GM21447 (cell line): ENCODE measurements around the gene TRAPPC12.
"Not testable (repeated sequence)": the region's sequence is repeated elsewhere in the genome, so short reads cannot be mapped to it uniquely, and the experiment has no call there.

Experiments
- ATAC-seq: cut with Tn5 transposase; IDR thresholded peaks from one replicate; pipeline ENCODE4 v1.9.1; 2021; ENCODE audit not compliant: unreplicated experiment

The TRAPPC12 gene

GRCh38 chr2:3430740-3431490, 51.4 kb downstream of the TRAPPC12 start:
- ATAC-seq, result no peak

DNA sequence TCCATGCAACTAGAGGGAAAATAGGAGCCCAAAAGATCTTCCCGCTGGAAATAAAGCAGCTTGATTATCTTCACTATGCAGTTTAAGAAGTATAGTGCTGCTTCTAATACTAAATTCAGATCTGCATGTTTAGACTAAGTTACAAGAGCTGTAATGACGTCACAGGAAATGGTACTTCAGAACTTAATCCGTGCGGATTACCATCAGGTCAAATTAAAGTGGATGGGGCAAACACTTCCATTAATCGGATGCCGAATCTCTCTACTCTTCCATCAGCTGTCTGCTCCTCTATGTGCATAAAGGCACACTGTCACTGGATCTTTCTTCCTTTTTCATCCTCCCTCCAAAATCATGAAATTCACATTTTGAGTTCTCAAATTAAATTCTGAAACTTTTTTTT, 52.6 kb downstream of the TRAPPC12 start:
- ATAC-seq, result no peak

DNA sequence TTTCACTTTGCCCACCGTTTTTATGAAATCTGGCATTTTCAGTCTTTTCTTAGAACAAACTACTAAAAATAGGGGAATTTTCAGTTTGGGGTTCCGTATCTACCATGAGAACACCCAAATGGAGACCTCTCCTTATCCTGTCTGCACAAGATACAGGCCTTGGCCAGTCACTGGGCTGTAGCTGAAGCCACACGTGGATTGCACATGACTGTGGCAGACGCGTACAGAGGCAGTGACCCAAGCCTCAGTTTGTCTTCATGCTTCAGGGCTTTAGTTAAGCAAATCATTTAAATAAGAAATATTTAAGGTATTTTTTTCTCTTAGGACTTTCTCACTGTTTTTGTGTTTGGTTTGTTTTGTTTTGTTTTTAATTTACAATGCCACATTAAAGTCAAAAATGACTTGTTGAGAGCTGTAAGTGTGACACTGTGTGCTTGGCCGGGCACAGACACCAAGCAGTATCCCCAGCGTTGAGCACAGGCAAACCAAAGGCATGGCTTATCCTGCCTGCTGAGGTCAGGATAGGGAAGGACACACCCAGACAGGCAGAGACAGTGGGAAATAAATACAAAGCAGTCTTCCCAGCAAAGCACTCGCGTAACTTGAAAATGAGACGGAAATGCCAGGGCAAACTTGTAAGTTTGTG, 53.3 kb downstream of the TRAPPC12 start:
- no peak for ATAC-seq

GRCh38 chr2:3433339-3433699, 53.8 kb downstream of the TRAPPC12 start:
- ATAC-seq, result no peak

GRCh38 chr2:3433776-3434400, 54.4 kb downstream of the TRAPPC12 start:
- no peak for ATAC-seq

DNA sequence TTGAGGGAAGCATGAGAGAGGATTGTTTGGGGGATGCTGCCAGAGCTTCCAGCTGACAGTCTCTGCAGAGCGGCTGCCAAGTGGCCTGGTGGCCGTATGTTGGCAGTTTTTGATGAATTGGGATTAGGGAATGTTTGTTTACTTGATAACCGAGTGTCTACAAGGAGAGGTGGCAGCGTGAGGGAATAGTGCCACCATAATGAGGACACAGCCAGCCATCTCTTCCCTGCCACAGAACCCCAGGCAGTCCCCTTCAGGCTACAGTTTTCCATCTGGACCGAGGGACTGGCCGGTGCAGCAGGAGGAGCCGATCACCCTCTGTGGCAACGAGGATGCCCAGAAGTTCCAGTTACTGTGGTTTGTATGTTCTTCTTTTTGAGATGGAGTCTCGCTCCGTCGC, 55.2 kb downstream of the TRAPPC12 start:
- ATAC-seq, result no peak

GRCh38 chr2:3435445-3435844, 56.0 kb downstream of the TRAPPC12 start:
- no peak for ATAC-seq

DNA sequence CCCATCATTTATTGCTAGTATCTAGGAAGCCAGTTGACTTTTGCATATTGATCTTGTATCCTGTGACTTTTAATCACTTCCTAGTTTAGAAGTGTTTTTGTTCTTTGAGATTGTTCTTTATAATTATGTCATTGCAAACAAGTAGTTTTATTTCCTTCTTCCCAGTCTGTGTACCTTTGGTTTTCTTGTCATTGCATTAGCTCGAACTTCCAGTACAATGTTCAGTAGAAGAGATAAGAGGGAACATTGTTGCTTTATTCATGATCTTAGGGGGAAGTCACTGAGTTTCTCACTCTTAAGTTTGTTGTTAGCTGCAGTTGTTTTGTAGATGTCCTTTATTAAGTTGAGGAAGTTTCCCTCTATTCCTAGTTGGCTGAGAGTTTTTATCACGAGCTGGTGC, 61.0 kb downstream of the TRAPPC12 start:
- no peak for ATAC-seq

DNA sequence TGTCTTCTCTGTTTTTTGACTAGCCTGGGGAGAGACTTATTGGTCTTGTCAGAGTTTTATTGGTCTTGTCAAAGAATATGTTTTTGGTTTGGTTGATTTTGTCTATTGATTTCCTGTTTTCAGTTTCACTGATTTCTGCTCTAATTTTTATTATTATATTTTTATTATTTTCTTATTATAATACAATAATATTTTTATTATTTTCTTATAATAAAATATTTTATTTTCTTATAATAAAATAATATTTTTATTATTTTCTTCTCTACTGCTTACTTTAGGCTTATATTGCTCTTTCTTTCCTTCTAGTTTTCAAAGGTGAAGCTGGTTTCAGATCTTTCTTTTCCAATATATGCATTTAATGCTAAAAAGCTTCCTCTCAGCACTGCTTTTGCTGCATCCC, 62.0 kb downstream of the TRAPPC12 start:
- ATAC-seq, result no peak

DNA sequence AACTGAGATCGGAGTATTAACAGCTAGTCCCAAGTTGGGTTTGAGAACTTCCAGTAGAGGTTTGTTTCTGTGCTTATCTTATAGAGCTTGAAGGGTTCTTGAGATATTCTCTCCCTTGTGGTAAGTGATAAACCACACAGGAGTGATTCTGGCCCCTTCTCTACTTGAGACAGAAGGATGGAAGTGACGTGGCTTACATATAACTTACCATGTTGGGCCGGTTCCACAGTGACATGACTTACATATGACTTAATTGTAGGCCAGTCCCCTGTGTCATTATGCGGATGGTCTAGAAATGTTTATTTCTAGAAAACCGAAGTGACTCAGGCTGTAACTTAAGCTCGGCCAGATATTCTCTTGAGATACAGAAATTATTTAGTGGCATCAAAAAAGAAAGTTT, 62.7 kb downstream of the TRAPPC12 start:
- no peak for ATAC-seq

- no peak for ATAC-seq
These were observed 63.6 kb downstream of the TRAPPC12 start for GRCh38 chr2:3443083-3443482.

- no peak for ATAC-seq
These were observed 64.1 kb downstream of the TRAPPC12 start for GRCh38 chr2:3443506-3444084.

DNA sequence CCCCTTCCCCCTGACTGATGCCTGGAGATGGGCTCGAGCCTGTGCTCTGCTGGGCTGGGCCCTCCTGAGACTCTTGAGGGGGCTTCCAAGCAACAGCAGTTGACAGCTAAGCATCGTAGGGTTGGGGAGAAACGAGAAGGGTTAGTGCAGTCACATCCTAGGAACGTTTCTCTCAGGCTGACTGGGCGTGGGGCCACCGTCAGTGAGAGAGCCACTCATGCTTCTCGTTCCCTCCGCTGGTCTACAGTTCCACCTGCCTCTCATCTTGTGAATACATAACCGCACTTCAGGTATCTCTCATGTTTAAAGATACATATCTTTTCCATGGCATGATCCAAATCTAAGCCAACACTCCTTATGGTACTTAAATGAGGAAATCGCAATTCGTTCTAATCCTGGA, 66.4 kb downstream of the TRAPPC12 start:
- ATAC-seq, result no peak

- no peak for ATAC-seq
These were observed 66.9 kb downstream of the TRAPPC12 start for GRCh38 chr2:3446381-3446780.

GRCh38 chr2:3447186-3447585, 67.7 kb downstream of the TRAPPC12 start:
- ATAC-seq, result not testable (repeated sequence)

- ATAC-seq, result no peak
These were observed 68.4 kb downstream of the TRAPPC12 start for GRCh38 chr2:3447789-3448317.

GRCh38 chr2:3448441-3448911, 69.0 kb downstream of the TRAPPC12 start:
- ATAC-seq, result not testable (repeated sequence)

DNA sequence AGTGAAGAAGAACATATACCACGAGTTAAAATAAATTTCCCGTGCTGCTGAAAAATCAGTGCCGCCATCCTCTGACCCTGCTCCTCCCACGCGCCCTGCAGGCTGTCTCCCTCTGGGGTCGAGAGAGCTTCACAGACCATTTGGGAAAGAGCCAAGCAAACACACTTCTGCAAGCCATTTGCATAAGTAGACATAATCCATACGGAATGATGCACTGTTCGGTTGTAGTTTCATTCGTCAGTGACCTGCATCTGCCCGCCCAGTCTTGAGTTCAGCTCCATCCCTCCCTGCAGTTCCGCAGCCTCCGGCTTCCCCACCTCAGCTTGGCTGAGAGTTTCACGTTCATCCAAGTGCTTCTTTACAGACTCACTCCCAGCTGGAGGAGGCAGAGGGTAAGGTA, 69.6 kb downstream of the TRAPPC12 start:
- no peak for ATAC-seq

GRCh38 chr2:3449936-3450335, 70.4 kb downstream of the TRAPPC12 start:
- no peak for ATAC-seq

GRCh38 chr2:3450385-3451010, 71.0 kb downstream of the TRAPPC12 start:
- ATAC-seq, result no peak

DNA sequence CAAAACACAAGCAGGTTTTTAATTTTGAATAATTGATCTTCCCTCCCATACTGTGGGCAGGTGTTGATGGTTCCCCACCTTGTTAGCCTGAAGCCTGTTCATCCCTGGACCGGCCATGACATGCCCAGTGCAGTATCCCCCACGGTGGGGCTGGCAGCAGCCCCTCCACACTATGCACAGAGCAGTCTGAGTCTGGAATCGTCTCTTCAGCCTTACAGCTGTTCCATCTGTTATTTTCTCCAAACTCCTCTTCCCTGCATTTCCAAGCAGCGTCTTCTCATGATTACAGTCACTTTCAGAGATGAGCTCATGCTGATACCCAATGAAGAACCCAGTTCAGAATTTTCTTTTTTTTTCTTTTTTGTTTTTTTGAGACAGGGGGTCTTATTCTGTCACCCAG, 71.7 kb downstream of the TRAPPC12 start:
- no peak for ATAC-seq
